Right atrium auricular region (tissue), 2 donors: ENCODE measurements around the gene KIF5A. TPM values are rescaled to one million over a fixed set of nuclear protein-coding genes. Genes with fewer than 3 reads are reported as not detected.
"Not testable (repeated sequence)": the region's sequence is repeated elsewhere in the genome, so short reads cannot be mapped to it uniquely, and the experiment has no call there.

Source experiments
- DNase-seq: peaks from one replicate; pipeline ENCODE4 v3.0.0-alpha.2; 2019; ENCODE audit warnings: low spot score
- H3K27ac ChIP-seq, 2 donors: fragments of 200-600 bp; sonication (generic); 1 replicate in 1 of 2; 2 replicates in 1 of 2; pipeline ENCODE4 v1.5.1; 2016 to 2019
- H3K27me3 ChIP-seq, 2 donors: fragments of 200-600 bp; sonication (generic); one replicate each; pipeline versions ENCODE4 v1.5.1 to v1.6.0; 2017 to 2019
- H3K36me3 ChIP-seq: fragments of 200-600 bp; sonication (generic); one replicate; pipeline ENCODE4 v1.5.1; 2016
- H3K4me1 ChIP-seq, 2 donors: fragments of 200-600 bp; sonication (generic); one replicate each; pipeline versions ENCODE4 v1.5.1 to v1.6.0; 2017 to 2019
- H3K4me3 ChIP-seq, 2 donors: fragments of 200-600 bp; sonication (generic); 1 replicate in 1 of 2; 2 replicates in 1 of 2; pipeline ENCODE4 v1.5.1; 2017 to 2019; ENCODE audit warnings: mild to moderate bottlenecking in 1 of 2, moderate library complexity in 1 of 2
- H3K9me3 ChIP-seq, 2 donors: fragments of 200-600 bp; sonication (generic); one replicate each; pipeline ENCODE4 v1.5.1; 2019
- total RNA-seq, 2 donors: library from RNA; depleted of rRNA; stranded (reverse); fragments of >200 nt; gene quantifications; one replicate each; pipeline ENCODE4 v1.1.0, GENCODE V29; 2016
- TF ChIP-seq, protein P1 (sequence below), 2 donors: fragments of 200-600 bp; sonication (generic); IDR thresholded peaks; one replicate each; pipeline ENCODE4 v1.5.1; 2019; ENCODE audit warnings: antibody characterized with exemption in 2 of 2

KIF5A gene
- total RNA-seq, 2 donors from 2014 or later: 0.11 to 0.12 TPM

DNA sequence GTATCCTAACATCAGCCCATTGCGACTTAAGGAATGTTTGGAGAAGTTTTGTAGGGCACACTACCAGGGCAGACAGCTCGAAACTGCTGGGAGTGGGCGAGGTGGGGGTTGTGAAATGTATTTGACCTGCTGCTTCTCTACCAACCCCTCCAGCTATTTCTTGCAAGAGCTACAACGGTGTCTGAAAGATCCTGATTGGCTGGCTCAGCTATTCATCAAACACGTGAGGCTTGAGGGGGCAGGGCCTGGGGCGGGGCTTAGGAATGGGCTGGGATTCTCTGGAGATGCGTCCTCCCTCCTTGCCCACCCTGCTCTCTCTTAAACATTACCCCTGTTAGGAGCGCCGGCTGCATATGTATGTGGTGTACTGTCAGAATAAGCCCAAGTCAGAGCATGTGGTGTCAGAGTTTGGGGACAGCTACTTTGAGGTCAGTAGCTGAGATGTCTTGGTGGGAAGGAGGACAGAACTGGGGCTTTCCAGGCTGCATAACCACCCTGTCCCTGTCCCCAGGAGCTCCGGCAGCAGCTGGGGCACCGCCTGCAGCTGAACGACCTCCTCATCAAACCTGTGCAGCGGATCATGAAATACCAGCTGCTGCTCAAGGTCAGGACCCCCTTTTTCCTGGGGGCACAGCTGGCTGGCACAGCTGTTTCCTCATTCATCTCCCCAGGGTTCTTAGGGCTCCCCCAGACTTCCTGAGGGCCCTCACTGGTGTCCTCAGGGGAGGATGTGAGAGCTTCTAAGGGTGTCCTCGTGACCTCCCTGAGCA, 64.5 kb downstream of the KIF5A start:
- Histone ChIP-seq H3K27ac (no peak overlapping the region), H3K4me1 (peaks cover 0 to 53% of the 10 kb centered on the region in 2 donors), H3K27me3 (no peaks in the 10 kb centered on the region), H3K9me3 (no peaks in the 10 kb centered on the region), H3K36me3 (no peaks in the 10 kb centered on the region), H3K4me3 (no peak overlapping the region)
- no peak for DNase-seq
- TF ChIP-seq, protein P1, sequence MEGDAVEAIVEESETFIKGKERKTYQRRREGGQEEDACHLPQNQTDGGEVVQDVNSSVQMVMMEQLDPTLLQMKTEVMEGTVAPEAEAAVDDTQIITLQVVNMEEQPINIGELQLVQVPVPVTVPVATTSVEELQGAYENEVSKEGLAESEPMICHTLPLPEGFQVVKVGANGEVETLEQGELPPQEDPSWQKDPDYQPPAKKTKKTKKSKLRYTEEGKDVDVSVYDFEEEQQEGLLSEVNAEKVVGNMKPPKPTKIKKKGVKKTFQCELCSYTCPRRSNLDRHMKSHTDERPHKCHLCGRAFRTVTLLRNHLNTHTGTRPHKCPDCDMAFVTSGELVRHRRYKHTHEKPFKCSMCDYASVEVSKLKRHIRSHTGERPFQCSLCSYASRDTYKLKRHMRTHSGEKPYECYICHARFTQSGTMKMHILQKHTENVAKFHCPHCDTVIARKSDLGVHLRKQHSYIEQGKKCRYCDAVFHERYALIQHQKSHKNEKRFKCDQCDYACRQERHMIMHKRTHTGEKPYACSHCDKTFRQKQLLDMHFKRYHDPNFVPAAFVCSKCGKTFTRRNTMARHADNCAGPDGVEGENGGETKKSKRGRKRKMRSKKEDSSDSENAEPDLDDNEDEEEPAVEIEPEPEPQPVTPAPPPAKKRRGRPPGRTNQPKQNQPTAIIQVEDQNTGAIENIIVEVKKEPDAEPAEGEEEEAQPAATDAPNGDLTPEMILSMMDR (IDR thresholded peaks at IDR 0.05): no peak

DNA sequence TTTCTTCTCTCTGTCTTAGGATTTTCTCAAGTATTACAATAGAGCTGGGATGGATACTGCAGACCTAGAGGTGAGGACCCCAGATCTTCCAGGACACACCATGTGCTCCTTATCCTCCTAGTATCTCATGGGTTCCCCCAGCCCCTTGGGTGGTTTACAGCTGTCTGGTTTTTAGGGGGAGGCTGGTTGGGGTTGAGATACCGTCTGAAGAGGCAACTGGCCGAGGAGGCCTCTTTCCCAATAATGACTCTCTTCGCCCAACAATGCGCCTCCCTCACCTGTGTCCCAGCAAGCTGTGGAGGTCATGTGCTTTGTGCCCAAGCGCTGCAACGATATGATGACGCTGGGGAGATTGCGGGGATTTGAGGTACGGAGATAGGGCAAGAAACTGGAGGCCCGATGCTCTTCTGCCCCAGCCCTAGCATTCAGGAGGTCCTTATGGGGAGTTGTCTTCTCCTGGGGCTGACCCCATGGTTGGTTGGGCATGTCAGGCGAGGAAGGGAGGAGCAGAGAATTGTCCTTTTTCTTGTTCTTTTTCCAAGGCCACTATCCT, 65.2 kb downstream of the KIF5A start:
- no peaks in the 10 kb centered on the region for H3K9me3 ChIP-seq
- no peak for DNase-seq
- H3K4me3 ChIP-seq: no peak overlapping the region
- H3K27me3 ChIP-seq: no peaks in the 10 kb centered on the region
- no peaks in the 10 kb centered on the region for H3K36me3 ChIP-seq
- H3K4me1 ChIP-seq: peaks cover 0 to 53% of the 10 kb centered on the region in 2 donors
- TF ChIP-seq, protein P1 (IDR thresholded peaks at IDR 0.05): no peak
- no peak overlapping the region for H3K27ac ChIP-seq

DNA sequence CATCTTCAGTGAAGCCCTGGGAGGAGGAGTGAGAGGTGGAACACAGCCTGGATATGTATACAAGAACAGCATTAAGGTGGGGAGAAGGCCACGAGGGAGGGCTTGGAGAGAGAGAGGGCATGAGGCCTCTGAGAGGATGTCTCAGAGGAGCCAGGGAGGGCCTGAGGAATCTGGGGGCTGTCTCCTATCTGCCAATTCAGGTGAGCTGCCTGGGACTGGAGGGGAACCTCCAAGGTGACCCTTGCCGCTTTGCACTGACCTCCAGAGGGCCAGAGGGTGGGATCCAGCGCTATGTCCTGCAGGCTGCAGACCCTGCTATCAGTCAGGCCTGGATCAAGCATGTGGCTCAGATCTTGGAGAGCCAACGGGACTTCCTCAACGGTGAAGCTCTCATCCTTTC, 65.8 kb downstream of the KIF5A start:
- Histone ChIP-seq H3K36me3 (no peaks in the 10 kb centered on the region), H3K27me3 (peaks cover 3% of the 10 kb centered on the region in 2 donors), H3K4me3 (no peak overlapping the region), H3K9me3 (no peaks in the 10 kb centered on the region), H3K4me1 (peaks cover 0 to 53% of the 10 kb centered on the region in 2 donors), H3K27ac (no peak overlapping the region)
- no peak for DNase-seq
- TF ChIP-seq, protein P1 (IDR thresholded peaks at IDR 0.05): no peak

DNA sequence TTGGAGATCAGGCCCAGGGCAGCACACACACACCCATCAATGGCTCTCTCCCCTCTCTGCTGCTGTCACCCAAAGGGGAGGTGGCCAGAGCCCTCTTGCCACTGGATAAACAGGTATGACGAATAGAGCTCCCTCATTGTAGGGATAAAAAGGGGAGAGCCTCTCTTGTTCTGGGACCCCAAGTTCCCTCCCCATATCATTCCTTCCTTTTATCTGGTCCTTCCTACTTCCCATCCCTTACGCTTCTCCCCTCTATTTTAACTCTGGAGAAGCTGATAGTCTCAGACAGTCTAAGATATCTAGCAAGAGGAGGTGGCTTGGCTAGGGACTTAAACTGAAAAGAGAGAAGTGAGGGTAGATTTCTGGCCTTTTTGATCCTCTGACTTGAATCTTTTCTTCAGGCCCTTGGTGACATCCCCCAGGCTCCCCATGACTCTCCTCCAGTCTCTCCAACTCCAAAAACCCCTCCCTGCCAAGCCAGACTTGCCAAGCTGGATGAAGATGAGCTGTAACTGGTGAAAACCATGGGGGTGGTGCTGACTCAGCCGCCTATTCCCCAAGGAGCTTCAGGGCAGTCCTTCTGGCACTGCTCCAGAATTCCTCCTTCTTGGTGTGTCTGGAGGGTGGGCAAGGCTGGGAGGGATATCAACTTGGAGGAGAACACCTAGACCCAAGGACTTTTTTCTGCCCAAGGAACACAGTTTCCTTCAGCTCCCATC, 66.7 kb downstream of the KIF5A start:
- Histone ChIP-seq H3K27ac (no peak overlapping the region), H3K9me3 (no peaks in the 10 kb centered on the region), H3K4me3 (peak overlapping the region in 1 of 2 donors; percentile 10), H3K27me3 (peaks cover 9 to 12% of the 10 kb centered on the region in 2 donors), H3K36me3 (no peaks in the 10 kb centered on the region), H3K4me1 (peaks cover 0 to 53% of the 10 kb centered on the region in 2 donors)
- TF ChIP-seq, protein P1 (IDR thresholded peaks at IDR 0.05): no peak
- no peak for DNase-seq

DNA sequence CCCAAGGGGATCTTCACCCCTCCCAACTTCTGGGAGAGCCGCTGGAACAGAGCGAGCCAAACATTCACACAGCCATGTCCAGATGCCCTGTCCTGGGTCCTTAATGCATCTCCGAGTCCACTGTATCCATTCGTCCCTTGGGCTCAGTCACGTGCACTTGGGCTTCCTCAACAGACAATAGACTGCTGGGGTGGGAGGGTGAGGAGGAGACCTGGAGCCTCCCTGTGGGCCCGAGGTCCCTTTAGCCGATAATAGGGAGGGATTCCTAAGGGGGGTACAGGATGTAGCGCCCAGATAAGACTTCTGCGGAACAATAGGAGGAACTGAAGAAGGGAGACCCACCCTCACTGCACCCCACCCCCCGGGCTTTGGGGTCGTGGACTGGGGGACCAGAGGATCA, 68.1 kb downstream of the KIF5A start:
- H3K4me3 ChIP-seq: peak overlapping the region in 1 of 2 donors; percentile 27
- no peak overlapping the region for H3K27ac ChIP-seq
- peaks cover 11 to 14% of the 10 kb centered on the region in 2 donors for H3K27me3 ChIP-seq
- no peaks in the 10 kb centered on the region for H3K36me3 ChIP-seq
- H3K4me1 ChIP-seq: peaks cover 0 to 45% of the 10 kb centered on the region in 2 donors
- no peaks in the 10 kb centered on the region for H3K9me3 ChIP-seq
- DNase-seq: no peak
- TF ChIP-seq, protein P1 (IDR thresholded peaks at IDR 0.05): no peak

DNA sequence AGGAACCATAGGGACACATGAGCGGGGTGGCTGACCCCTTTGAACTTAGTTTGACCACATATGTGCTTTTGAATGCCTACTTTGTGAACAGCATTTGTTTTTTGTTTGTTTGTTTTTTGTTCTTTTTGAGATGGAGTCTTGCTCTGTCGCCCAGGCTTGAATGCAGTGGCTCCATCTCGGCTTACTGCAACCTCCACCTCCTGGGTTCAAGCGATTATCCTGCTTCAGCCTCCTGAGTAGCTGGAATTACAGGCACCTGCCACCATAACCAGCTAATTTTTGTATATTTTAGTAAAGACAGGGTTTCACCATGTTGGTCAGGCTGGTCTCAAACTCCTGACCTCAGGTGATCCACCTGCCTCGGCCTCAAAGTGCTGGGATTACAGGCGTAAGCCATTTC, 68.6 kb downstream of the KIF5A start:
- not testable (repeated sequence) for H3K9me3 ChIP-seq, H3K27ac ChIP-seq, DNase-seq, H3K4me3 ChIP-seq, H3K36me3 ChIP-seq
- Histone ChIP-seq H3K4me1 (peaks cover 0 to 40% of the 10 kb centered on the region in 2 donors), H3K27me3 (peaks cover 11 to 14% of the 10 kb centered on the region in 2 donors)
